Gastrocnemius medialis (tissue), 4 donors: Measurements from ENCODE around the gene PDHX.

Experiments used
- POLR2A ChIP-seq, 2 donors: fragments of 450-650 bp; IDR thresholded peaks; one replicate each; pipeline ENCODE4 v1.6.1; 2017; ENCODE audit warnings: antibody characterized with exemption in 2 of 2, mild to moderate bottlenecking in 2 of 2, moderate library complexity in 2 of 2
- TF ChIP-seq, protein P1 (sequence below), 5 experiments: fragments of 450-650 bp in 3 of 5; fragments of 200-600 bp in 2 of 5; sonication (generic) in 2 of 5; IDR thresholded peaks in 4 of 5; conservative IDR thresholded peaks in 1 of 5; 1 replicate in 4 of 5; 2 replicates in 1 of 5; pipeline ENCODE4 v1.5.1; 2016 to 2019; ENCODE audit warnings: antibody characterized with exemption in 5 of 5, mild to moderate bottlenecking in 3 of 5, moderate library complexity in 3 of 5

DNA sequence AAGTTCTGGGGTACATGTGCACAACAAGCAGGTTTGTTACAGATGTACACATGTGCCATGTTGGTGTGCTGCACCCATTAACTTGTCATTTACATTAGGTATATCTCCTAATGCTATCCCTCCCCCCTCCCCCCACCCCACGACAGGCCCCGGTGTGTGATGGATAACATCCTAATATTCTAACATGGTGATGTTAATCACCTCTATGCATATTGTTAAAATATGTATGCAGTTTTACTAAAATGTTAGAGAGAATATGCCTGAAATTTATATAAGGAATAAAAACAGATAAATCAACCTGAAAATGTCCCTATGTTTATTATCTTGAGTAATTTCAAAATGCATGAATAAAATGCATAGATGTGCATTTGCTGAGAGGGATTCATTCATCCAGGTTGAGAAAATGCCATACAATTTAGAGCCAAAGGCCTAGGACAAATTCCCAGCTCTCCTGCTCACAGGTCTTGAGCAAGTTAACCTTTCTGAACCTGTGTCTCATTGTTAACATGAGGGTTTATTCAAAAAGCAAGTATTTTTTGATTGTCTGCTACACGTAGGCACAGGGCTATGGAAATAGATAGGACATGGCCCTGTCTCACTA, 38.9 kb upstream of the PDHX start:
- no peak for TF ChIP-seq POLR2A (IDR thresholded peaks at IDR 0.05)
- TF ChIP-seq, protein P1, sequence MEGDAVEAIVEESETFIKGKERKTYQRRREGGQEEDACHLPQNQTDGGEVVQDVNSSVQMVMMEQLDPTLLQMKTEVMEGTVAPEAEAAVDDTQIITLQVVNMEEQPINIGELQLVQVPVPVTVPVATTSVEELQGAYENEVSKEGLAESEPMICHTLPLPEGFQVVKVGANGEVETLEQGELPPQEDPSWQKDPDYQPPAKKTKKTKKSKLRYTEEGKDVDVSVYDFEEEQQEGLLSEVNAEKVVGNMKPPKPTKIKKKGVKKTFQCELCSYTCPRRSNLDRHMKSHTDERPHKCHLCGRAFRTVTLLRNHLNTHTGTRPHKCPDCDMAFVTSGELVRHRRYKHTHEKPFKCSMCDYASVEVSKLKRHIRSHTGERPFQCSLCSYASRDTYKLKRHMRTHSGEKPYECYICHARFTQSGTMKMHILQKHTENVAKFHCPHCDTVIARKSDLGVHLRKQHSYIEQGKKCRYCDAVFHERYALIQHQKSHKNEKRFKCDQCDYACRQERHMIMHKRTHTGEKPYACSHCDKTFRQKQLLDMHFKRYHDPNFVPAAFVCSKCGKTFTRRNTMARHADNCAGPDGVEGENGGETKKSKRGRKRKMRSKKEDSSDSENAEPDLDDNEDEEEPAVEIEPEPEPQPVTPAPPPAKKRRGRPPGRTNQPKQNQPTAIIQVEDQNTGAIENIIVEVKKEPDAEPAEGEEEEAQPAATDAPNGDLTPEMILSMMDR (IDR thresholded peaks at IDR 0.05 in 4 of 5, conservative IDR thresholded peaks at IDR 0.05 in 1 of 5): no peak
